Mononuclear cell (primary cell): ENCODE data around the gene TSHZ2. TPM values are rescaled to one million over a fixed set of nuclear protein-coding genes. Genes with fewer than 3 reads are reported as not detected.

Experiments
- H3K27me3 ChIP-seq: 2 replicates; pipeline ENCODE4 v1.6.0; 2011; ENCODE audit warnings: low read length, control low read depth; ENCODE audit not compliant: insufficient read depth
- H3K4me1 ChIP-seq: 2 replicates; pipeline ENCODE4 v1.5.1; 2011; ENCODE audit warnings: mild to moderate bottlenecking, low read length, control low read depth; ENCODE audit not compliant: insufficient read depth
- H3K4me3 ChIP-seq: 2 replicates; pipeline ENCODE4 v1.5.1; 2011; ENCODE audit warnings: mild to moderate bottlenecking, low read length, moderate library complexity
- H3K9me3 ChIP-seq: 2 replicates; pipeline ENCODE4 v1.5.1; 2011; ENCODE audit warnings: low read depth, mild to moderate bottlenecking, control low read depth, low read length
- total RNA-seq: library from RNA; depleted of rRNA; stranded (reverse); fragments of >200 nt; gene quantifications from one replicate; pipeline ENCODE4 v1.2.3, GENCODE V29; 2012

The TSHZ2 gene
- total RNA-seq, 1 donor = 21.3 TPM

- Histone ChIP-seq H3K4me1 (no peaks in the 10 kb centered on the region), H3K4me3 (no peak overlapping the region), H3K27me3 (no peaks in the 10 kb centered on the region), H3K9me3 (no peaks in the 10 kb centered on the region)
Observed at GRCh38 chr20:53336892-53337291, 364.7 kb downstream of the TSHZ2 start.

- Histone ChIP-seq H3K4me1 (no peaks in the 10 kb centered on the region), H3K27me3 (no peaks in the 10 kb centered on the region), H3K9me3 (no peaks in the 10 kb centered on the region), H3K4me3 (no peak overlapping the region)
Observed at GRCh38 chr20:53337390-53338101, 365.4 kb downstream of the TSHZ2 start.

GRCh38 chr20:53338716-53339115 is 366.6 kb downstream of the TSHZ2 start:
- Histone ChIP-seq H3K4me3 (no peak overlapping the region), H3K9me3 (no peaks in the 10 kb centered on the region), H3K27me3 (no peaks in the 10 kb centered on the region)

GRCh38 chr20:53342429-53342828 is 370.3 kb downstream of the TSHZ2 start:
- no peaks in the 10 kb centered on the region for H3K4me1 ChIP-seq
- H3K9me3 ChIP-seq = no peaks in the 10 kb centered on the region
- H3K27me3 ChIP-seq = no peaks in the 10 kb centered on the region
- H3K4me3 ChIP-seq = no peak overlapping the region

More at GRCh38 chr20:53338716-53339115, 366.6 kb downstream of the TSHZ2 start:
- H3K4me1 ChIP-seq = no peaks in the 10 kb centered on the region

GRCh38 chr20:53343448-53343847 is 371.3 kb downstream of the TSHZ2 start:
- H3K4me1 ChIP-seq = no peaks in the 10 kb centered on the region
- no peak overlapping the region for H3K4me3 ChIP-seq
- H3K9me3 ChIP-seq = no peaks in the 10 kb centered on the region
- no peaks in the 10 kb centered on the region for H3K27me3 ChIP-seq

- Histone ChIP-seq H3K27me3 (no peaks in the 10 kb centered on the region), H3K4me3 (no peak overlapping the region), H3K4me1 (no peaks in the 10 kb centered on the region), H3K9me3 (no peaks in the 10 kb centered on the region)
Observed at GRCh38 chr20:53344891-53345290, 372.7 kb downstream of the TSHZ2 start.

- Histone ChIP-seq H3K4me1 (no peaks in the 10 kb centered on the region), H3K27me3 (no peaks in the 10 kb centered on the region), H3K9me3 (no peaks in the 10 kb centered on the region), H3K4me3 (no peak overlapping the region)
Observed at GRCh38 chr20:53345536-53346334, 373.6 kb downstream of the TSHZ2 start.

GRCh38 chr20:53346335-53346648 is 374.1 kb downstream of the TSHZ2 start:
- Histone ChIP-seq H3K4me3 (no peak overlapping the region), H3K27me3 (no peaks in the 10 kb centered on the region), H3K9me3 (no peaks in the 10 kb centered on the region), H3K4me1 (no peaks in the 10 kb centered on the region)

GRCh38 chr20:53349730-53350129 is 377.6 kb downstream of the TSHZ2 start:
- Histone ChIP-seq H3K4me3 (no peak overlapping the region), H3K4me1 (no peaks in the 10 kb centered on the region), H3K27me3 (no peaks in the 10 kb centered on the region), H3K9me3 (no peaks in the 10 kb centered on the region)

- Histone ChIP-seq H3K4me1 (no peaks in the 10 kb centered on the region), H3K9me3 (peaks cover 12% of the 10 kb centered on the region), H3K4me3 (no peak overlapping the region), H3K27me3 (no peaks in the 10 kb centered on the region)
Observed at GRCh38 chr20:53352727-53353440, 380.7 kb downstream of the TSHZ2 start.

- Histone ChIP-seq H3K4me1 (no peaks in the 10 kb centered on the region), H3K27me3 (no peaks in the 10 kb centered on the region), H3K9me3 (peaks cover 12% of the 10 kb centered on the region), H3K4me3 (no peak overlapping the region)
Observed at GRCh38 chr20:53354314-53354713, 382.2 kb downstream of the TSHZ2 start.

- Histone ChIP-seq H3K4me1 (no peaks in the 10 kb centered on the region), H3K4me3 (no peak overlapping the region), H3K9me3 (peaks cover 12% of the 10 kb centered on the region), H3K27me3 (no peaks in the 10 kb centered on the region)
Observed at GRCh38 chr20:53355790-53356189, 383.6 kb downstream of the TSHZ2 start.

GRCh38 chr20:53359425-53359824 is 387.3 kb downstream of the TSHZ2 start:
- Histone ChIP-seq H3K9me3 (peaks cover 12% of the 10 kb centered on the region), H3K4me3 (no peak overlapping the region), H3K27me3 (no peaks in the 10 kb centered on the region), H3K4me1 (no peaks in the 10 kb centered on the region)

GRCh38 chr20:53360852-53361251 is 388.7 kb downstream of the TSHZ2 start:
- H3K27me3 ChIP-seq = no peaks in the 10 kb centered on the region
- peaks cover 5% of the 10 kb centered on the region for H3K9me3 ChIP-seq
- H3K4me1 ChIP-seq = no peaks in the 10 kb centered on the region
- no peak overlapping the region for H3K4me3 ChIP-seq

- no peaks in the 10 kb centered on the region for H3K9me3 ChIP-seq
- no peak overlapping the region for H3K4me3 ChIP-seq
- H3K27me3 ChIP-seq = no peaks in the 10 kb centered on the region
- H3K4me1 ChIP-seq = no peaks in the 10 kb centered on the region
Observed at GRCh38 chr20:53362736-53363135, 390.6 kb downstream of the TSHZ2 start.
